GM21447 (cell line): ENCODE results near the gene FILIP1L.
"Not testable (repeated sequence)": the region's sequence is repeated elsewhere in the genome, so short reads cannot be mapped to it uniquely, and the experiment has no call there.

Source experiments
- ATAC-seq: cut with Tn5 transposase; IDR thresholded peaks from one replicate; pipeline ENCODE4 v1.9.1; 2021; ENCODE audit not compliant: unreplicated experiment

FILIP1L gene

GRCh38 chr3:100099621-100100020, 14.7 kb downstream of the FILIP1L start:
- ATAC-seq, result no peak

DNA sequence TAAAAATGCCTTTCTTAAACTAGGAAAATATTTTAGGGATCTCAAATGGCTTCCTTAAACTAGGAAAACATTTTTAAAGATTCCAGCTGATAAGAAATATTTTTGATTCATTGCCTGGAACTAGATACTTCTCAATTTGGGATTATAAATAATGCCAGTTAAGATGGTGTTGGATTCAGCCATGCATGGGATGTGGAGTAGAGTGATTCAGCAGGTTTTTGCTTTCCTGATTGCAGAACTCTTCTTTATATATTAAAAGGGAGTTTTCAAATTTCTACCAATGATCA, 15.6 kb downstream of the FILIP1L start:
- ATAC-seq, result no peak

DNA sequence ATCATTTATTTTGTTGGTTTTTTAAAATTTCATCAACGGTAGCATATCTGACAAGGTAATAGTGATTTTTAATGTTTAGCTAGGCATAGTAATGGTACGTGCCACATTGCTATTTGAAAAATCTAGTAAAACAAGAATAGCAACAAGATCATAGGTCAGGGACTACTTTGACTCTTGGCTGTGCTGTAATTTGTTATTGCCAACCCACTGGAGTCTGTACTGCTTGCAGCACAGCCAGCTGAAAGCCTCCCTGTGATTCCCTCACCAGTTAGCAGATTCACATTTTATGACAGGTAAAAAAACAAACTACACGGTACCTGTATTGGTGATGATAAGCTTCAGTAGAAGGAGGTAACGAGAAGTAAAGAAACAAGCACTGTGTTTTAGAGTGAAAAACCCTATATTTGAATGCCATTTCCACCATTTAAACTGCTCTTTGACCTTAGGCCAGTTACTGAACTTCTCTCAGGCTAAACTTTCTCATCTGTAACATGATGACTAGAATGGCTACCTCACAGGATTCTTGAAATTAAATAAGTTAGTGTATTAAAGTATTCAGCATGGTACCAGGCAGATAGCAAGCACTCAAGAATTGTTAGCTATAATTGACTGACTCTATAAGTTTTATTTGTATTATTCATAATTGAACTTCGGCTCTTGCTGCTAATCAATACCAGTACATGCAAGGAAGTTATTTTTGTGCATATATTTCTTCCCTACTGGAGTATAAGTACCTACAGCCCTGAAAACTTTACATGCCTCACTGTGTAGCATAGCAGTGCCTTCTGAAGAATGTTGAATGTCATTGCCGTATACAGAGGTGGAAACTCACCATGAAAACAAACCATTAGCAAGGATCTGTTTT, 16.1 kb downstream of the FILIP1L start:
- no peak for ATAC-seq

GRCh38 chr3:100096866-100097265, 17.4 kb downstream of the FILIP1L start:
- no peak for ATAC-seq

GRCh38 chr3:100096286-100096685, 18.0 kb downstream of the FILIP1L start:
- ATAC-seq, result not testable (repeated sequence)

GRCh38 chr3:100093831-100094230, 20.5 kb downstream of the FILIP1L start:
- ATAC-seq, result no peak

DNA sequence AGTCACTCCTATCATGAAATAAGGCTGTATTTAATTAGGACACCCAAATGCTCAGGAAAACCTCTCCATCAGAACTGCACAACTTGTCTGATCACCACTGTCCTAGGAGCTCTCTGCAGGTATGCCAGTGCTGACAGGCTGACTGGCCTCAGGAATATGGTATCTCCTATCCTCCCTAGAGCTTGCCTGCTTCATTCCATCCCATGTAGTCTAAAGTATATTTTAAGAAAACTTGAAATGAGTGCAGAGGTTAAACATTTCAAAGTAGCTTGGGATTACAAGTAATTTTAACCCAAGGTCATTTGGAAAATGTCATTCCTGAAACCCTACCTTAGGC, 23.7 kb downstream of the FILIP1L start:
- no peak for ATAC-seq

GRCh38 chr3:100089812-100090668, 24.3 kb downstream of the FILIP1L start:
- peak; percentile 61 for ATAC-seq

DNA sequence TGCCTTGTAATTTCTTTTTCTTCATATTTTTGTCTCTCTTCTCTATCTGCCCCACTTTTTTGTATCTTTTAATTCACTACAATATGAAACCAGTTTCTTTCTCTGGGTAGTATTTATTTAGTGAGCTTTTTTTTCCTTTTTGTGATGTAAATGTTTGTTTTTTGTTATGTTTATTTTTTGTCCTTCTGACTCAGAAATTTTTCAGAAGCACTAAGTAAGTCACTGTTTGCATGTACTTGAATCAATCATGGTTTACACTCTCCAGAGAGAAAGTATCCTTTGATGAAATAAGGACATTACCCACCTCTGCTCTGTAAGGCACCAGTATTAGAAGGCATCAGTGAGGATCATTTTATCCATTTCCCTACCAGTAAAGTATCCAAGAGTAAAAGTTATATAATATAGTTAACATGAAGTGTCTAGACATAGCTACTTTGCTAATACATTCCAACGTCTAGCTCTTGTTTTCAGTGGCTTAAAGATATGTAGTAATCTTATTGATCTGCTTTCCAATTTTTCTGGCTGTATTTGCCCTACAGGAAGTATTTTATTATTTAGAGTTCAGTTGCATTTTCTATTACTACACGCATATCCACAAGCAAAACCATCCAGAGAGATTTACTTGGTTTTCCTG, 25.4 kb downstream of the FILIP1L start:
- no peak for ATAC-seq

GRCh38 chr3:100087198-100087597, 27.1 kb downstream of the FILIP1L start:
- ATAC-seq, result peak; percentile 94

GRCh38 chr3:100086401-100086800, 27.9 kb downstream of the FILIP1L start:
- no peak for ATAC-seq

GRCh38 chr3:100084100-100084806, 30.0 kb downstream of the FILIP1L start:
- ATAC-seq, result no peak

- ATAC-seq, result no peak
Observed at GRCh38 chr3:100083209-100083608, 31.1 kb downstream of the FILIP1L start.

DNA sequence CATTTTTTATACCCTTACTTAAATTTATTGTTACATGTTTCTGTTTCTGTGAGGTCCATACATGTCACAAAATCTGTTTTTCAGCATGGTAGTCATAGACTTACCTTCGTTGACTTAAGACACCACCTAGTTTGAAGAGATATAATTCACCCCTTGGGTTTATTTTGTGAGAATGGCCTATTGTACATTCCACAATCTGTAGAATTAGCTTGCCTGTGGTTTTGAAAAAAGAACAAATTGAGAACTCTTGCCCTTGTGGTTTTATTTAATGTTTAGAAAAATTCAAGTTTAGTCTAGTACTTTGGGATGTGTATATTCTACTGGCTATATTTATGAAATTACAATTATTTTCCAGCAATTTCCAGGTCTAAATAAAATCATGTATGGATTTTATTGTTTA, 31.6 kb downstream of the FILIP1L start:
- no peak for ATAC-seq

GRCh38 chr3:100081986-100082692, 32.2 kb downstream of the FILIP1L start:
- ATAC-seq, result no peak

DNA sequence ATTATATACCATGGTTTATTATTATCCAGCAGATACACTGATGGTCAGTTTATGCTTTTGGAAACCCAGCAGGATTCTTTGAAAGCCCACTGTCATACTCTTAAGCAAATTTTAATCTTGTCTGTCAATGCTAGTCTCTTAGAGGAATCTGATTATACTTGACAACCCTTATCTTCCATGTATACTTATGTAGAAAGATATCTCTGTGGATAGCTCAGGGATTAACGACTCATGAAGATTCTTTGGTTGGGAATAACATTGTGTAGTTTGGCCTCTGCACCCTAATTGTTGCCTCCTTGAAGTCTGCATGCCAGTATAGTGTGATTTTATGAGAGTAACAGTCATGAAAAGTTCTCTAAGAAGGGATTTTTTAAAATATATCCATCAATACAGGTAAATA, 33.0 kb downstream of the FILIP1L start:
- no peak for ATAC-seq

GRCh38 chr3:100080573-100080972, 33.7 kb downstream of the FILIP1L start:
- no peak for ATAC-seq

- no peak for ATAC-seq
Observed at GRCh38 chr3:100079328-100079727, 35.0 kb downstream of the FILIP1L start.

GRCh38 chr3:100076731-100077529, 37.4 kb downstream of the FILIP1L start:
- no peak for ATAC-seq
